DMS79 treated with DMSO at 0.1 percent for 48 hours (cell line): ENCODE data around the gene THOC1.

Experiments
- DNase-seq: peaks from one replicate; lab custom pipeline; 2025; lab: John Stamatoyannopoulos, UW

The THOC1 gene

DNA sequence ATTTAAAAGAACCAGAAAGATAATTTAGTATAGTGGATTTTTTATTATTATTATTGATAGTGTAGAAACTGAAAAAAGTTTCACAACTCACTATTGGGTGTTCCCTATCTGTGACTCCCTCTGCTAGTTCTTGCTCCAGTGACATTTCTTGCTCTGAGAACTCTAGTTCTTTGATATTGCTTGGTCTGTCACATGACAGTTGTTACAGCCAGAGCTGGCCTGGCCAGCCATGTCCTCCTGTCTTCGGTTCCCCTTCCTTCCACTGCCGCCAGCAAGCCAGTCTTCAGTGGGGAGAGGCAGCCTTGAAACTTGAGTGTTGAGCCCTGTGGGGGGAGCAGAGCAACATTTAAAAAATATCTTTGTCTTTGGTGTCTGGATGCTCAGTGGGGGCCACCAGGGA is 7.6 kb upstream of the THOC1 start:
- DNase-seq: no peak

DNA sequence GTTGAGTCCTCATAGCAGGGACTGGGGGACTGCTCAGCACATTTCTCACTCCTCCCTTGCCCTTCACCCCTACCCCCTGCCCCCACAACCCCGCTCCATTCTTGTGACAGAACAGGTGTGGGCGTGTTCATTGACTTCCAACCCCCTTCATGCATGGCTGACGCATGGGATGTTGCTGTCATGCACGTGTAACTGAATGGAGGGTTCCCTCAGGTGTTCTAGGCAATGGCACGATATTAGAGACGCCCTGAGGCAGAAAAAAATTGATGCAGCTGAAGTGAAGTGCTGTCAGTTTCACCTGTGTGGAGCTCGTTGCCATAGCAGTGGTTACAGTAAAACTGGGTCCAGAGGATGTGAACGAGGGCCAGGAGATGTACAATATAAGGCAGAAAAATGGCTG is 6.5 kb upstream of the THOC1 start:
- DNase-seq: peak; percentile 45

DNA sequence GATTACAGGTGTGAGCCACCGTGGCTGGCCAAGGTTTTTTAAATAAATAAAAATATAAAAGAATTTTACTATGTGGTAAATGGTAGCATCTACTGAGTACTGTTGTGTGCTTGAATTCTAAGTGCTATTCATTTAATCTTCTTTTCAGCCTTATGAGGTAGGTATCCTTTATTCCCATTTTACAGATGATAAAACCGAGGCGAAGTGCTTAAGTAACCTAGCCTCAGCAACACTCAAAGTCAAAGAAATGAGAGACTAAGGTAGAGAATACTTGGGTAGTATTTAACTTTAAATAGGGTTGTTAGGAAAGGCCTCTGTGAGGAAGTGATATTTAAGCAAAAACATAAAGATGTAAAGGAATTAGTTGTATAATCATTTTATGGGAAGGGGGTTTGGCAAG is 5.7 kb upstream of the THOC1 start:
- no peak for DNase-seq

DNA sequence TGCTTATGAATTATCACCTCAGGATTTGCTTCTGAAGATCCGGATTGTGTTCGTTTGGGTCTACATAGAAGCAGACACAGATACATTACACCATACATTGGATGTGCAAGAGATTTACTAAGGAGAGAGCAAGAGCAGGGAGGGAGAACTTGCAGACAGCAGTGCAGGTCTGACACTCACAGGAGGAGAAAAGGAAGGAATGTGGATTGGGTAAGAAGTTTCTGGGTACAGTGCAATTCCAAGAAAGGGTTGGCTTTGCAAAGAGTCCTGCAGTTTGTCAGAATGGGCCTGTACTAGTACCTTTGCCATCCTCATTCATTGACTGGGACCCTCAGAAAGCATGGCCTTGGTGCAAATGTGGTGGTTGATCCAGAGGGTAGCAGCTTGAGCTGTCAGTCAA is 4.8 kb upstream of the THOC1 start:
- no peak for DNase-seq

DNA sequence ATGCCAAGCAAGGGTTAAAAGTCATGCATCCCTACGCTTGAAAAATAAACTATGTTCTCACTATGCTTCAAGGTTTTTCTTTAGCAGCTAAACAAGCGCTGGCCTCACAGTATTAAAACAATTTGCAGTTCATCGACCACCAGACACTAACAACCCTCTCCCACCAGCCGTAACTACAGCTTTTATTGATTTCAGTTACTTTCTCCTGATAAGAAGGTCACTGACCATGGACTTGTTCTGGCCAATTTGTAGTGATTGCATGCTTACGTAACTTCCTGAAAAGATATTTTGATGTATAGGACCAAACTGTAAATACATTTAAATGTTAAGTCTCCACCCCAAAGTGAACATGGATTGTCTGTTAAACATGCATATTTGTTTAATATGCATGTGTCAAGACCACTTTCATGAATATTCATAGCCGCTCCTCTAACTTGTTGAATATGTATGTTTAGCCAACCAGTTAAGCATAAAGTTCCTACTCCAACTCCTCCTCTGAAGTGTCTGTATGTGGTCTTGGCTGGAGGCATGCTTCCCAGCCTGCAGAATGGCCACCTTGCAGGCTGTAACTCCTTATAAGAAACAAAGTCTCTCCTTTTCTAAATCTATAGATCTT is 1.7 kb upstream of the THOC1 start:
- DNase-seq: no peak

DNA sequence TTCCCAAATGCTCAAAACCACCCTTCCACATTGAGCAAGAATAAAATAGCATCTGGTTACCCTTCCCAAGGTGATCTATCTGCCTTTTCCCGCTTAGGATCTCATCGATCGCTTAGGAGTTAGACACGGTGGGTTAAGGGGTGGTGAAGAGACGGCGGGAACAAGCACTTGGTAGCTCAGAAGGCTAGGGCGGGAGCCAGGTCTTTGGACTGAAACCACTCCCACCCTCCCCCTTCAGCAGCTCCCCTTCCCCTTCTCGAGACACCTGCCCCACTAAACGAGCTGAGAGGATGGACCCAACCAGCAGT is 513 bp downstream of the THOC1 start:
- DNase-seq: peak; percentile 69

DNA sequence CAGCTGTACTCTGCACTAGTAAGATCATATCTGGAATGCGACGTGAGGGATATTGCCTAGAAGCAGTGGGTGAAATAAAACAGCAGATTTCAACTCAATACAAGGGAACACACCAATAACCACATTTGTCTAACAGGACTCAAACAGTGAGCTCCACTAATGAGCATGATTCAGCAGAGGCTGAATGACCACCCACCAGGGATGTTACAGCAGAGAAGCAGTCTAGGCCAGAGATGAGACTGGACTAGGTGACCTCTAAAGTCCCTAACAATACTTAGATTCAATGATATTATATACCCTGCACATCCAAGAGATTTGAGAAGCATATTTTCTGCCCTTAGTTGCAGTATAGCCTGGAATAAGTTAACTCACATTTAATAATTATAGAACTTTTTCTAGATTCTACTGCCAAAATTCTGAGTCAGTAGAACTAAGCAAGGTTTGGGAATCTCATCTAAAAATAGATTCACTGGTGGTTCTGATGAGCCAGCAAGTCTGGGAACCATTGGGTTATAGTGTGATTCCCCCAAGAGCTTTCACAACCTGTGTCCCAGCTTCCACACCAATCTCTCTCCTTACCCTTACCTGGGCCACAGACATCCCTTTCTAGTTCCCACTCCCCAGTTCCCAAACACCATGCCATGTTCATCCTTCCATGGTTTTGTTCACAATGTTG is 6.3 kb downstream of the THOC1 start:
- DNase-seq: no peak

DNA sequence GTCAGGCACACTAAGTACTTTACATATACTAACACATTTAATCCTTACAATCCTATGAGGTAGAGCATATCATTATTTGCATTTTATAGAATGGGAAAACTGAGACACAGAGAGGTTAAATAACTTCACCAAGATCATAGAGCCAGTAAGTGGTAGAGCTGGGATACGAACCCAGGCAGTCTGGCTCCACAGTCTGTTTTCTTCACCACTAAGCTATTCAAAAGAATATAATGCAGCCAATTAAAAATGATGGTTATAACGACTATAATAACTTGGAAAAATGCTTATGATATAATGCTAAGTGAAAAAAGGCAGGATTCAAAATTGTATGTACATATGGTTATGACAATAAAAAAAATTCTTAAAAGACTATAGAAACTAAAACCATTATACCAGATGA is 7.3 kb downstream of the THOC1 start:
- no peak for DNase-seq

DNA sequence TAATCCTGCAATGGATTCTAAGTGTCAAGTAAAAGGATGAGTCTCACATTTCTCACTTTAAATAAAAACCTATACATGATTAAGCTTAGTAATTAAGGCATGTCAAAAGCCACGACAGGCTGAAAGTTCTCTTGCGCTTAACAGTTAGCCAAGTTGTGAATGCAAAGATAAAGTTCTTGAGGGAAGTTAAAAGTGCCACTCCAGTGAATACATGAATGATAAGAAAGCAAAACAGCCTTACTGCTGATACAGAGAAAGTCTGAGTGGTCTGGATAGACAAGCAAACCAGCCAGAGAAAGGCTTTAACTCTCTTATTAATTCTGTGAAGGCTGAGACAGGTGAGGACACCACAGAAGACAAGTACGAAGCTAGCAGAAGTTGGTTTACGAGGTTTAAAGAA is 12.7 kb downstream of the THOC1 start:
- DNase-seq: no peak

DNA sequence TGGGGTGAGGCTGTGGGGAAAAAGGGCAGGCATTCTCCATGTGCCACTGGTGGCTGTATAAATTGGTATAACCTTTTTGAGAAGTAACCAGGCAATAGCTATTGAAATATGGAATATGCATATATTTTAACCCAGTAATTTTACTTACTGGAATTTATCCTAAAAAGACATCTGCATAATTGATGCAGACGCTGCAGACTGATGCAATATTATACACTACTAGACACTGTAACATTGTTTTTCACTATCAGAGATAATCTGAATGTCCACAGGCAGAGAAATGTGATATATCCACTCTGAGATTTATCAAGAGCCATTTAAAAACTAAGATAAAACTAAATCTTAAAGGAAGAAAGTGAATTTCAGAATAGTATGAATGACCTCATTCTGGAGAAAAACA is 14.7 kb downstream of the THOC1 start:
- DNase-seq: no peak

DNA sequence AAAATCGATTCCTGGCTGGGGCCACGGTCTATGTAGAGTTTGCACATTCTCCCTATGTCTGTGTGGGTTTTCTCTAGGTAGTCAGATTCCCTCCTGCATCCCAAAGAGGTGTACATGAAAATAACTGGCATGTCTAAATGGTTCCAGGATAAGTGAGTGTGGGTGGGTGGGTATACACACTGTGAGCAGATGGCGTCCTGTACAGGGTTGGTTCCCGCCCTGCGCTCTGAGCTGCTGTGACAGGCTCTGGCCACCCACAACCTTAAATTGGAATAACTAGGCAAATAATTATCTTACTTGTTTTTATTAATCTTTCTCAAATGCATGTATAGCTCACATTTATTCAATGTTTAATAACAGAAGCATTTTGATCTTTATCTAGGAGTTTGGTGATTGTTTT is 16.3 kb downstream of the THOC1 start:
- DNase-seq: no peak

DNA sequence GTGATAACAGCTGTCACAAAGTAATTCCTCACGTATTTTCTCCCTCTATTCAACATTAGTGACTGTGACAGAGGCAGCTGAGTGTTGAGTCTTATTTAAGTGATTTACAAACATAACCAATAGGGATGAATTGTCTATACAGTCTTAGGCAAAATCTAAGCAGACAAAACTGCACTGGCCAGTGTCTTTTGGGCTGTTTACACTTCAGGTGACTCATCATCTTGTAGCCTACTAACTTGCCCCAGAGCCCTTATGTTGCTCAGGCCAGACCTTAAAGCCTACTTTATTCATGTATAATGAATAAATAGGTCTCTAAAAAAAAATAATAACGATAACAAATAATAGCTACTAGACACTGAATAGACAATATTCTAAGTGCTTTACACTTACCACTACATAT is 17.2 kb downstream of the THOC1 start:
- DNase-seq: no peak

DNA sequence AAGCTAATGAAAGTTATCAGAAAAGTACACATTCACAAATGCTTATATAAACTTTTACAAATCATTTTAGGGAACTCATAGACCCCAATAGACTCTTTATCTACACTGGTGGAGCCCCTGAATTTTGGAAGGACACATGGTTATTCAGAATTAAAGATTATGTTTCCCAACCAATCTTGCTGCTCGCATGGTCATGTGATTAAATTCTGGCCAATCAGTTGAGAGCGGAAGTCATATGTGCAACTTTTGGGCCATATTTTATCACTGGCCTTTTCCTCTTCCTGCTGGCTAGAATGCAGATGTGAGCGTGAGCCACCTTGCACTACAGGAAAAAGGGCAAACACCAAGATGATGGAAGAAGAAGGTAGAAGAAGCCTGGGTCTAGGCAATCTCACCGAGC is 19.8 kb downstream of the THOC1 start:
- no peak for DNase-seq

DNA sequence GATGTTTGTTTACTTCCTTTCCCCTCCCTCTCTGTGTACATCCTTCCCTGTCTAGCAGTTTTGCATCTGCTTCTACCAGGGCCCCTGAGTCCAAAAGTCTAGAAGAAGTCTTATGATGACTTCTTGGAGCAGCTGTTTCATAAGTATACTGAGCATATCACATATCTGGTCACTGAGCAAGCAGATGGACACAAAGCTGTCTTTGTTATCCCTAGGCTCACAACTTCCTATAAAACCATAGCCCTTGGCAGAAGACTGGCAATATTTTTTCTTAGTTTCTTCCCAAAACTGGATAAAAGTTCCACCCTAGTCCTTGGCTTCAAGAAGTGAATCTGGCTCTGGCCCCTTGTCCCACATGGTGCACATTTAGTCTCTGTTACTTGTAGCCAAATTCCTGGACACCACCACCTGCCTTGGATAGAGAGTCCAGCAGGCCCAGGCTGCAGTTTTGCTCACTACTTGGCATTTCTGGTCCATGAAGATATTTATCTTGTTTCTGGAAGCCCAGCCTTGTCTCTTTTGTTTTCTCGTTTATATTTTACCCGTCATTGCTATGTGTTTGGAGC is 22.5 kb downstream of the THOC1 start:
- DNase-seq: no peak

DNA sequence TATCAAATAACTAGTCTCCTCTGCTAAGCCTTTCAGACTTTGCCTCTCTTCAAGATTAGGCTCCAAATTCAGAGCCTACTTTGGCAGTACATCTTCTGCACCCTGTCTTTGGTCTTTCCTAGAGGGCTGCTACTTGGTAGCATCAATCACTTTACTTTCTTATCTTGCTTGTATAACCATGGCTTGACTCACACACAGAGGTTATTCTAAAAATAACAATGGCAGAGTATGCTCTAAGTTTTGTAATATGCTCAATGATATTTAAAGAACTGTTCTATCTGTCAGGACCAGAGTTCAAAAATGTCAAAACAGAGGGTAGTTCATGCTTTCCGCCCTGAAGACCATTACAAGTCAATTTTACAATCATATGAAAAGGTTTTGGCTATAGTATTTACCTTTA is 27.7 kb downstream of the THOC1 start:
- DNase-seq: no peak

DNA sequence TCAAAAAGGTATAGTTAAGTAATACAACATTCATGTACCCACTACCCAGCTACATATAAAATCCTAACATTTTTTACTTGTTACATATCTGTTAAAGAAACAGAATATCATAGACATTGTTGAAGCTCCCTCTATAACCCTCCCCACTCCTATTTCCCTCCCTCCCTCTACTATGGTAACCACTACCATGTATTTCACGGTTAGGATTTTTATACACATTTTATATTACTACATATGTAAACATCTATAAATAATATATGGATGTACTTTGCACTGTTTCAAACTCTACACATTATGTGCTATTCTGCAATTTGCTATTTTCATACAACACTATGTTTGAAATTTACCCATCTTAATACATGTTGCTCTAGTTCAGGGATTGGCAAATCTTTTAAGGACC is 36.3 kb downstream of the THOC1 start:
- DNase-seq: no peak

DNA sequence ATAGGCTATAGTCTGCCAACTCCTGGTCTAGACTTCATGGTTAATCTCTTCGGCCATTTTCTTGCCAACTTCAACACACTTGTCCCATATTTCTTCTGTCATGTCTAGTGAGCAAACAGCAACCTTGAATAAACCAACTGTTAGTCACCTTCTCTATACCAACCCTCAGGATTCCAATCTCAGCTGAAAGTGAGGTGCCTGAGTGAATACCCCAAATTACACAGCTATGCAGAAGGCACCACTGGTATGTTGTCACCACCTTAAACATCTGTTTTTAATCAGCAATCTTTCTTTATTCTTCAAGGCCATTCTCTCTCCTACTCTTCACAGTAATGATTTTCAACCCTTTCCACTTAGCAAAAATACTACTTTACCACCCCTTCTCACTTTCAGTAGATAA is 39.3 kb downstream of the THOC1 start:
- DNase-seq: no peak

DNA sequence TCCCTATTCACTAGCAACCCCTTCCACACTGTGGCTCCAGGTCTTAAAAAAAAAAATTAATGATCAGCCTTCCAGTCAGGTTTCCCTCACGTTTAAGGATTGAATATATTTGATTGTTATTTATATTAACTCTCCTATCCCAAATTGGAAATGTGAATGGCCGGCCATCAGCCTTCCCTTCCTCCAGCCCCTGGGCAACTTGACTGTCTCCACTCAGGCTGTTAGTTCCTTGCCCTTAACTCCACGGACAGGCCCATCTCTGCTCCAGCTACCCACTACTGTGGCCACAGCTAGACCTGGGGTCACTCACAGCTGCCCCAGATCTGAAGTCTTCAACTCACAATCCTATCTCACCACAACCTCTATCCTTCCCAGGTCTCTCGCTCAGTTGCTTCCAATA is 39.9 kb downstream of the THOC1 start:
- no peak for DNase-seq

DNA sequence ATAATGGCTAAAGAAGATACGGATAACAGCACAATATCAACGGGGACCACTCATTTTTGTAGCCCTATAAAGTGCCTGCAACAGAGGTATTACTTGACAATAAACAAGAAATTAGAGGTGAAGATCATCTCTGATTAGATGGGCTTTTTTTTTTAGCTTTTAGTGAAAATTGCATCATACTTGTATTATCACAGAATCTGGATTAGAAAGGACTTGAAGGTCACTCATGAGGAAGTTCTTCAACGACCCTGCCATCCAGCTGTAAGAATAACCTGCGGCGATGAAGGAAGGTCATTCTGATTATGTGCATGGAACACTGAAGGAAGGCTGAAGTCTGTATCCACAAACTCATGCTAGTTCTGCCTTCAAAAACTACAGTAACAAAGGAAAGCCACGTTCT is 40.5 kb downstream of the THOC1 start:
- no peak for DNase-seq

DNA sequence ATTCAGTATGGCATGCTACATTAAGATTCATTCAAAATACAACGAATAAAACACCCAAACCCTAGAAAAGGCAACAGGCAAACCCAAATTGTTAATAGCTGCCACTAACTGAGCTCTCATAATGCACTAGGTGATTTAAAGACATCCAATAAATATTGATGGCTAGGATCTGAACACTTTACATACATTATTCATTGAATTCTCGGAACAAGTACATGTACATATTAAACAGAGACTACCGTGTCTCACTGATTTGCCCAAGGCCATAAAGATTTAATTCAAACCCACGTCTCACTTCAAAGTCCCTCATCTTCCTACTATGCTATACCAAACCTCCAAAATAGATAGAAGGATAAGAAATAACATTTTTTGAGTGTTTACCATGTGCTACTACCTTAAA is 42.1 kb downstream of the THOC1 start:
- no peak for DNase-seq

DNA sequence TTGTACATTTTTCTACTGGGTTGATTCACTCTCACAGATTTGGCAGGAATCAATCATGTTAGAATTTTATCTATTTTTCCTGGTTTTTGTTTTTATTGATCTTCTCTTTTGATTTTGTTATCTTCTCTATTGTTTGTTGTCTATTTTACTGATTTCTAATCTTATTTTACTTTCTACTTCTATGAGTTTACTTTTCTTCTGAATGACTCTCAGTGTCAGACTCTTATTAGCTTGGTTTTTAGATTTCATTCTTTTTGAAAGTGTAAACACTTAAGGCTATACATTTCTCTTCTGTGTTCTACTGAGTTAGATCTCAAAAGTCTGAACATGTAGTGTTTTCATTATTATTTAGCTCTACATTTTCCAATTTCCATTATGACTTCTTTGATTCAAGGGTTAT is 47.1 kb downstream of the THOC1 start:
- DNase-seq: no peak

DNA sequence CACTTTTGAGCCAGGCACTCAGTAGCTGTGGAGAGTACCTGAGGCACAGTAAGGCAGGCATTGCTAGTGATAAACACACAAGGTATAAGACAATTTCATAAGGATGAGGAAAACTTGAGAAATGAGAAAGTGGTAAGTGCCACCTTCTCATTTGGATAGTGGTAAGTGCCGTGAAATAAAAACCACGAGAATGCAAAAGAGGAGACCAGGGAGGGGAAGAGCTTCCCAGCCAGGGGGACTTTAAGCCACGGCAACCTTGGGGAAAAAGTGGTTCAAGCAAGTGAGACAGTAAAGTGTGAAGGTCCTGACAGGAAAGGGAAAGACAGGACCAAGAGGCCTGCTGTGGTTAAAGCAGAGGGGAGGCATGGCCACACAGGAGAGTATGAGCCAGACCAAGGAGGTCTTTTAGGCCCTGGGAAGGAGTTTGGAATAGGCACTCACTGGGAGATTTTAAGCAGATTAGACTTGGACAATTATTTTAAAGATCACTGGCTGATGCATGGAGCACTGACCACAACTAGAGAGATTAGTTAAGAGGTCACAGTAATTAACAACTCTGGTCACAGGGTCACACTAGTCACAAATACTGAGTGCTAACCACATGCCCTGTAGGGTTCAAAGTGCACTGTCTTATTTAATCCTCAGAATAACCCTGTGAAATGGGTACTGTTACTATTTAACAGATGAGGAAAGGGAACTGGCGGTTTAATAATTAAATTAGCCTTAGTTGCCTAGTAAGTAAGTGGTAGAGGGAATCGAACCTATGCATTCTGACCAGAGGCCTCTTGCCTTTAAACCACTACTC is 50.1 kb downstream of the THOC1 start:
- no peak for DNase-seq

DNA sequence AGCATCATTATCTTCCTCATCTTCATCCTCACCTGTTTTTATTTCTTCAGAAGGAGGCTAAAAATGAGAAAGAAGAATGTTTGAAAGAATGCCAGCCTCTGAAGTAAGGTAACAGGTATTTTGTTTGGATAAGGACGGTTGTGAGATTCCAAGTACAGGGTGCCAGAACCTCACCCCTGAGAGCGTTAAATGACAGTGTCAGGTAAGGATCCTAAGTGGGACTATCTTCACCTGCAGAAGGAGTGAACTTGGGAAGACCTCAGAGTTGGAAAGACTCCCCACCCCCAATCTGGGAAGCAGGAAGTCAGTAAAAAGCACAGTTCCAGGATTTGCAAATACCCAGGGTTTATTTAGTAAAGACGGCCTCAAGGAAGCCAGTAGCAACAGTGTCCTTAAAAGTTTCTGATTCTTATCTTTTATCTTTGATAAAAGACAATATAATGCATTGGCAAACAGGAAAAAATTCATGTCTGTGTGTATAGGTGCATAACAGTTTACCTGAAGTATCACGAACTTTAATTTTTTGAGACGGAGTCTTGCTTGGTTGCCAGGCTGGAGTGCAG is 52.3 kb downstream of the THOC1 start:
- DNase-seq: no peak
